ENCODE data around the gene GCNT4.

GCNT4 gene

GRCh38 chr5:75048457-75048953 is 3.9 kb downstream of the GCNT4 start:
- TF ChIP-seq, protein P1, sequence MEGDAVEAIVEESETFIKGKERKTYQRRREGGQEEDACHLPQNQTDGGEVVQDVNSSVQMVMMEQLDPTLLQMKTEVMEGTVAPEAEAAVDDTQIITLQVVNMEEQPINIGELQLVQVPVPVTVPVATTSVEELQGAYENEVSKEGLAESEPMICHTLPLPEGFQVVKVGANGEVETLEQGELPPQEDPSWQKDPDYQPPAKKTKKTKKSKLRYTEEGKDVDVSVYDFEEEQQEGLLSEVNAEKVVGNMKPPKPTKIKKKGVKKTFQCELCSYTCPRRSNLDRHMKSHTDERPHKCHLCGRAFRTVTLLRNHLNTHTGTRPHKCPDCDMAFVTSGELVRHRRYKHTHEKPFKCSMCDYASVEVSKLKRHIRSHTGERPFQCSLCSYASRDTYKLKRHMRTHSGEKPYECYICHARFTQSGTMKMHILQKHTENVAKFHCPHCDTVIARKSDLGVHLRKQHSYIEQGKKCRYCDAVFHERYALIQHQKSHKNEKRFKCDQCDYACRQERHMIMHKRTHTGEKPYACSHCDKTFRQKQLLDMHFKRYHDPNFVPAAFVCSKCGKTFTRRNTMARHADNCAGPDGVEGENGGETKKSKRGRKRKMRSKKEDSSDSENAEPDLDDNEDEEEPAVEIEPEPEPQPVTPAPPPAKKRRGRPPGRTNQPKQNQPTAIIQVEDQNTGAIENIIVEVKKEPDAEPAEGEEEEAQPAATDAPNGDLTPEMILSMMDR (IDR thresholded peaks at IDR 0.05): no peak

DNA sequence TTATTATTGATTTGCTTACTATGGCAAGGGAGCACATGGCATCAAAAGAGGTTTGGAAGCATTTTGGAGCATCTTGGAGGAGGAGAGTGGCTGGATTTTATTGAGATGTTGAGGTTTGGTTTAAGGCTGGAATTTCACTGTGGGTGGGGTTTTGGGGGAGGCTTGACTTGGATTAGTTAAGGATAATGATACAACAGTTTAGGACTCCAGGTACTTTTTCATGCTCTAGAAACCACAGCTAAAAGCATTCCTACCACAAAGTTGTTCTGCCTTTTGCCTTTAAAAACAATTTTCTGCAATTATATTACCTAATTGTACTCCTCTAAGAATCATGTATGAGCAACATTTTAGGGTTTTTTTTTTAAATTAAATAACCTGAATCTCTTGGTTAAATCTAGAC is 5.0 kb downstream of the GCNT4 start:
- TF ChIP-seq, protein P1 (IDR thresholded peaks at IDR 0.05): no peak

GRCh38 chr5:75046366-75047142 is 5.8 kb downstream of the GCNT4 start:
- TF ChIP-seq, protein P1 (IDR thresholded peaks at IDR 0.05): no peak

- TF ChIP-seq, protein P1 (IDR thresholded peaks at IDR 0.05): no peak
These were observed 7.3 kb downstream of the GCNT4 start for GRCh38 chr5:75045071-75045470.

GRCh38 chr5:75044406-75044805 is 8.0 kb downstream of the GCNT4 start:
- TF ChIP-seq, protein P1 (IDR thresholded peaks at IDR 0.05): no peak

DNA sequence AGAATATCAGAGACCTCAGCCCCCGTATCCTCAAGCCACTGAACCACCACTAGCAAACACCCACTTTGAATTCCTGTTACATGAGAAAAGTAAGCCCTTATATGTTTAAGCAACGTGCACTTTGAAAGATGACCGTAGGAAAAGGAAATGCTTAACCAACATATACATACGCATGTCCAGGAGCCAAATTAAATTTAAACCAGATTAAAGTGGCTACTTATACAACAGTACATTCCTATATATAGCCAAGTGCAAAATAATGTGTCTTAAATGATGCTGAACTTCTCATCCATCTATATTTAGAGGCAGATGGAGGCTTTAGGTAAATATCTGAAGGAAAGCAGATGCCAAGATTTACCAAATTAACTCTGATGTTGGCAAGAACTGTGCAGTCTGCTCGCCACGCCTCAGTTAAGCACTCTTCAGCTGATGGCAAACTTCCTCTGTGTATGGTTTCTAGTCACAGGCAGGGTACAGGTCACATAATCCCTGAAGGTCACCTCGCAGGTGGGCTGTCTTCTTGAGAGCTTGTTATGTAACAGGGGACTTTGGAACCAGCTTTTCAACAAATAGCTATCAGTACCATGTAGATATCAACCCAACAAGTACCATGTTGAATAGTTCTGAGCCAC is 8.6 kb downstream of the GCNT4 start:
- TF ChIP-seq, protein P1 (IDR thresholded peaks at IDR 0.05): no peak

DNA sequence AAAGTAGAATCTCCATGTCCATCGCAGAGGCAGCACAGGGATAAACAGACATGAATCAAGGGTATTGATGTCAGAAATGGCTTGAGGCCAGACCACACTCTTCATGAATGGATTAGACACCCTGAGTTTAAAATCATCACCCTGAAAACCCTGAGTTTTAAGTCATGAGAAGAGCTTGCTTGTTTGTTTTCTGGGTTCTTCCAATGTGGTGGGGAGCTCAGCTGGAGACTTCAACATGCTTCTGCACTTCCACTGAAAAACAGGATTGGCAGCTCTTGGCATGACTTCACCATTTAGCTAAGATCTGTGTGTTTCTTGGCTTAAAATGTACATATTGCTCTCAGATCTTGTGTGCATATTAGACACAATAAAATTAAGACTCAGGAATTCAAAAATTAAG is 9.8 kb downstream of the GCNT4 start:
- TF ChIP-seq, protein P1 (IDR thresholded peaks at IDR 0.05): no peak
